GM06990 (cell line): ENCODE results near the gene MFN2.
"Not testable (repeated sequence)": the region's sequence is repeated elsewhere in the genome, so short reads cannot be mapped to it uniquely, and the experiment has no call there.

Source experiments
- DNase-seq: peaks from one replicate; pipeline ENCODE4 v3.0.0-alpha.2; 2011; ENCODE audit not compliant: insufficient read length; ENCODE audit errors: extremely low read depth
- H3K27me3 ChIP-seq: replicated peaks from 2 replicates; pipeline ENCODE4 v1.6.0; 2011; ENCODE audit warnings: low read length; ENCODE audit not compliant: control insufficient read depth, insufficient read depth
- H3K36me3 ChIP-seq: 2 replicates; pipeline ENCODE4 v1.5.1; 2011; ENCODE audit warnings: low read length; ENCODE audit not compliant: control insufficient read depth, insufficient read depth
- H3K4me3 ChIP-seq: replicated peaks from 2 replicates; pipeline ENCODE4 v1.5.1; 2011; ENCODE audit warnings: low read depth, mild to moderate bottlenecking, control low read depth, low read length
- CTCF ChIP-seq: IDR thresholded peaks from 2 replicates; pipeline ENCODE4 v1.5.1; 2011; ENCODE audit warnings: low read length, control low read depth, mild to moderate bottlenecking, inconsistent platforms; ENCODE audit not compliant: insufficient read depth, poor library complexity, severe bottlenecking

MFN2 gene

GRCh38 chr1:12032161-12032621 is 51.9 kb downstream of the MFN2 start:
- Histone ChIP-seq H3K36me3 (peaks cover 35% of the 10 kb centered on the region), H3K27me3 (no peaks in the 10 kb centered on the region), H3K4me3 (no peak overlapping the region)
- DNase-seq: no peak
- TF ChIP-seq CTCF: no peak

- not testable (repeated sequence) for H3K4me3 ChIP-seq, H3K27me3 ChIP-seq, DNase-seq
- peaks cover 30% of the 10 kb centered on the region for H3K36me3 ChIP-seq
Observed at GRCh38 chr1:12033441-12033840, 53.2 kb downstream of the MFN2 start.

- Histone ChIP-seq H3K36me3 (peaks cover 22% of the 10 kb centered on the region), H3K4me3 (no peak overlapping the region), H3K27me3 (no peaks in the 10 kb centered on the region)
- no peak for TF ChIP-seq CTCF
- no peak for DNase-seq
Observed at GRCh38 chr1:12034381-12034801, 54.1 kb downstream of the MFN2 start.

GRCh38 chr1:12035312-12035711 is 55.1 kb downstream of the MFN2 start:
- Histone ChIP-seq H3K36me3 (peaks cover 17% of the 10 kb centered on the region), H3K4me3 (no peak overlapping the region)
- DNase-seq: no peak

GRCh38 chr1:12037486-12038355 is 57.5 kb downstream of the MFN2 start:
- no peaks in the 10 kb centered on the region for H3K27me3 ChIP-seq
- no peak for DNase-seq
- H3K4me3 ChIP-seq: no peak overlapping the region
- H3K36me3 ChIP-seq: peaks cover 2% of the 10 kb centered on the region; the same call in 1 of the 2 replicates
- TF ChIP-seq CTCF: no peak

More at GRCh38 chr1:12035312-12035711, 55.1 kb downstream of the MFN2 start:
- no peak for TF ChIP-seq CTCF
- H3K27me3 ChIP-seq: no peaks in the 10 kb centered on the region

GRCh38 chr1:12038356-12039163 is 58.3 kb downstream of the MFN2 start:
- no peak for TF ChIP-seq CTCF
- DNase-seq: no peak
- no peaks in the 10 kb centered on the region for H3K27me3 ChIP-seq
- H3K4me3 ChIP-seq: no peak overlapping the region
- H3K36me3 ChIP-seq: 0 out of 2 replicates have a peak, but pooled peaks cover 2% of the 10 kb centered on the region
